Vagina (tissue), 2 donors: ENCODE measurements around the gene DPM1.

Source experiments
- POLR2A ChIP-seq, 2 donors: fragments of 450-650 bp; IDR thresholded peaks; one replicate each; pipeline ENCODE4 v1.6.1; 2017; ENCODE audit warnings: antibody characterized with exemption in 2 of 2, mild to moderate bottlenecking in 2 of 2, moderate library complexity in 2 of 2
- TF ChIP-seq, protein P1 (sequence below), 3 experiments: fragments of 450-650 bp in 2 of 3; fragments of 200-600 bp in 1 of 3; sonication (generic) in 1 of 3; IDR thresholded peaks; one replicate each; pipeline ENCODE4 v1.5.1; 2017 to 2019; ENCODE audit warnings: antibody characterized with exemption in 3 of 3, mild to moderate bottlenecking in 2 of 3, moderate library complexity in 2 of 3

DNA sequence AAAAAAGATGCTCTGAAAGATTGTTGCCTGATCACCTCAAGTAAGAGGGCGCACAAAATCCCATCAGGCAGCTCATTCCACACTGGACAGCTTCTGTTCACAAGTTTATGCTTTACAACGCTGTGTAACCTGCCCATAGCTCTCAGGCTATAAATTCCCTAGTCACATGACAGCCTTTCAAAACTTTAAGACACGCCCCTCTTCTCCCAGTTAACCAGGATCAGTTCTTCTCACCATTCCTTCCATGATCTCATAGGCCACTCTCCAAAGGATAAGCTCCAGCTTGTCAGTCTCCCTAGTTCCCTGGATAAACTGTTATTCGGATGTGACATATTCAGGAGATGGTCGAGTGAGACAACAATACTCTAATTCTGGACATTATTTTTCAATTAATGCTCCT lies 42.1 kb downstream of the DPM1 start:
- TF ChIP-seq, protein P1, sequence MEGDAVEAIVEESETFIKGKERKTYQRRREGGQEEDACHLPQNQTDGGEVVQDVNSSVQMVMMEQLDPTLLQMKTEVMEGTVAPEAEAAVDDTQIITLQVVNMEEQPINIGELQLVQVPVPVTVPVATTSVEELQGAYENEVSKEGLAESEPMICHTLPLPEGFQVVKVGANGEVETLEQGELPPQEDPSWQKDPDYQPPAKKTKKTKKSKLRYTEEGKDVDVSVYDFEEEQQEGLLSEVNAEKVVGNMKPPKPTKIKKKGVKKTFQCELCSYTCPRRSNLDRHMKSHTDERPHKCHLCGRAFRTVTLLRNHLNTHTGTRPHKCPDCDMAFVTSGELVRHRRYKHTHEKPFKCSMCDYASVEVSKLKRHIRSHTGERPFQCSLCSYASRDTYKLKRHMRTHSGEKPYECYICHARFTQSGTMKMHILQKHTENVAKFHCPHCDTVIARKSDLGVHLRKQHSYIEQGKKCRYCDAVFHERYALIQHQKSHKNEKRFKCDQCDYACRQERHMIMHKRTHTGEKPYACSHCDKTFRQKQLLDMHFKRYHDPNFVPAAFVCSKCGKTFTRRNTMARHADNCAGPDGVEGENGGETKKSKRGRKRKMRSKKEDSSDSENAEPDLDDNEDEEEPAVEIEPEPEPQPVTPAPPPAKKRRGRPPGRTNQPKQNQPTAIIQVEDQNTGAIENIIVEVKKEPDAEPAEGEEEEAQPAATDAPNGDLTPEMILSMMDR (IDR thresholded peaks at IDR 0.05), result no peak
- no peak for TF ChIP-seq POLR2A (IDR thresholded peaks at IDR 0.05)
